HFFc6 (cell line): ENCODE data around the gene COLEC11. TPM values are rescaled to one million over a fixed set of nuclear protein-coding genes. Genes with fewer than 3 reads are reported as not detected.
A peak's percentile ranks its signal among the peaks of the same experiment; 100 is the strongest.
"Not testable (repeated sequence)": the region's sequence is repeated elsewhere in the genome, so short reads cannot be mapped to it uniquely, and the experiment has no call there.

Source experiments
- DNase-seq: peaks from one replicate; pipeline ENCODE4 v3.0.0-alpha.2; 2018
- H3K27ac Mint-ChIP-seq: 2 replicates; pipeline ENCODE4 v1.8.0; 2020; ENCODE audit warnings: mild to moderate bottlenecking, mixed read lengths
- H3K27me3 Mint-ChIP-seq: 2 replicates; pipeline ENCODE4 v1.8.0; 2021; ENCODE audit warnings: mild to moderate bottlenecking, moderate library complexity, mixed read lengths; ENCODE audit not compliant: insufficient read depth
- H3K36me3 Mint-ChIP-seq: 2 replicates; pipeline ENCODE4 v1.8.0; 2021; ENCODE audit warnings: low read depth, mixed read lengths
- H3K4me1 Mint-ChIP-seq: 2 replicates; pipeline ENCODE4 v1.8.0; 2020; ENCODE audit warnings: low read depth, mixed read lengths
- H3K4me3 Mint-ChIP-seq: 2 replicates; pipeline ENCODE4 v1.8.0; 2020; ENCODE audit warnings: mild to moderate bottlenecking, moderate library complexity, mixed read lengths
- H3K9me3 Mint-ChIP-seq: 2 replicates; pipeline ENCODE4 v1.8.0; 2020; ENCODE audit warnings: mild to moderate bottlenecking, mixed read lengths
- total RNA-seq, 6 experiments: library from RNA; stranded (reverse); fragmentation: NEBNext Ultra II Directional; extraction: Animal tissue kit (Norgen Biotek cat#: 25700); gene quantifications; 2 replicates in 1 of 6; 3 replicates in 5 of 6; pipeline ENCODE4 v1.2.3, GENCODE V29; 2021
- TF ChIP-seq, protein P1 (sequence below): fragments of 200-600 bp; sonication (generic); IDR thresholded peaks from 2 replicates; pipeline ENCODE4 v1.5.0; 2021; ENCODE audit warnings: antibody characterized with exemption, mild to moderate bottlenecking

The COLEC11 gene
- total RNA-seq, 6 experiments from 2014 or later, result not detected

DNA sequence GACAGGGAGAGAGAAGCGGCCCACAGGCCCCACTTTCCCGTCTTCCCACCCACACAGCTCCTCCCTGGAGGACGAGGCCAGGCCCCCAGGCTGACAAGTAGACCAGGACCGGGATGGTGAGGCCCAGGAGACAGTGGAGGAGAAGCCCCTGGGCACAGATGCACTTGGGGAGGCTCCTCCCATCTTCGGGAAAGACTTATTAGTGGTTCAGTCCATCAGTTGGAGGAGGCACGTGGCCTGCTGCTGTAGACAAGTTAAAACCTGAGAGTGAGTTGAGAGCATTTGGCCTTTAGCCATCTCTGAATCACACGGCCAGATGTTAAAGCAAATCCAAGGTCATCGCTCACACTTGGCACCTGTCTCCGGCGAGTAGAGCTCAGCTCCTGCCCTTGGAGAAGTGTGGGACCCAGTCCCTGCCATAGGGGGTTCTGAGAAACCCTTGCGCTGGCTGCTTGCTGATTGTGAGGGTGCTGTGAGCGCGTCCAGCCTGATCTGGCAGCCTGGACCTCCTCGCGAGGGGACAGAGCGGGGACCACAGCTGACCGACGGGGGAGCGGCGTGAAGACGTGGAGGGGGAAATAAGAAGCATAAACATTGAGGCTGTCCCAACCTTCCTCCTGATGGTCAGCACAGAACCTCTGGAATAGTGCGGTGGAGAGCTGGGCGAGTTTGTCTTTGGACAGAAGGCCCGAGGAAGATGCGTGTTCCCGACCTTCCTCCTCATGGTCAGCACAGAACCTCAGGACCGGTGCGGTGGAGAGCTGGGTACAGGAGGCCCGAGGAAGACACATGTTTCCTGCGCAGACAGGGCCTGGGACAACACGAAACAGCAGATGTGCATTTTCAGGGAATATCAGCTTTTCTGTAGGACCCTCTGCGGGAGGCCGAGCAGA lies 38.4 kb downstream of the COLEC11 start:
- Mint-ChIP-seq H3K36me3 (no peaks in the 10 kb centered on the region), H3K4me3 (no peak overlapping the region), H3K4me1 (peaks cover 10% of the 10 kb centered on the region), H3K27ac (no peak overlapping the region), H3K27me3 (peaks cover 28% of the 10 kb centered on the region), H3K9me3 (no peaks in the 10 kb centered on the region)
- no peak for DNase-seq
- TF ChIP-seq, protein P1, sequence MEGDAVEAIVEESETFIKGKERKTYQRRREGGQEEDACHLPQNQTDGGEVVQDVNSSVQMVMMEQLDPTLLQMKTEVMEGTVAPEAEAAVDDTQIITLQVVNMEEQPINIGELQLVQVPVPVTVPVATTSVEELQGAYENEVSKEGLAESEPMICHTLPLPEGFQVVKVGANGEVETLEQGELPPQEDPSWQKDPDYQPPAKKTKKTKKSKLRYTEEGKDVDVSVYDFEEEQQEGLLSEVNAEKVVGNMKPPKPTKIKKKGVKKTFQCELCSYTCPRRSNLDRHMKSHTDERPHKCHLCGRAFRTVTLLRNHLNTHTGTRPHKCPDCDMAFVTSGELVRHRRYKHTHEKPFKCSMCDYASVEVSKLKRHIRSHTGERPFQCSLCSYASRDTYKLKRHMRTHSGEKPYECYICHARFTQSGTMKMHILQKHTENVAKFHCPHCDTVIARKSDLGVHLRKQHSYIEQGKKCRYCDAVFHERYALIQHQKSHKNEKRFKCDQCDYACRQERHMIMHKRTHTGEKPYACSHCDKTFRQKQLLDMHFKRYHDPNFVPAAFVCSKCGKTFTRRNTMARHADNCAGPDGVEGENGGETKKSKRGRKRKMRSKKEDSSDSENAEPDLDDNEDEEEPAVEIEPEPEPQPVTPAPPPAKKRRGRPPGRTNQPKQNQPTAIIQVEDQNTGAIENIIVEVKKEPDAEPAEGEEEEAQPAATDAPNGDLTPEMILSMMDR, result no peak

DNA sequence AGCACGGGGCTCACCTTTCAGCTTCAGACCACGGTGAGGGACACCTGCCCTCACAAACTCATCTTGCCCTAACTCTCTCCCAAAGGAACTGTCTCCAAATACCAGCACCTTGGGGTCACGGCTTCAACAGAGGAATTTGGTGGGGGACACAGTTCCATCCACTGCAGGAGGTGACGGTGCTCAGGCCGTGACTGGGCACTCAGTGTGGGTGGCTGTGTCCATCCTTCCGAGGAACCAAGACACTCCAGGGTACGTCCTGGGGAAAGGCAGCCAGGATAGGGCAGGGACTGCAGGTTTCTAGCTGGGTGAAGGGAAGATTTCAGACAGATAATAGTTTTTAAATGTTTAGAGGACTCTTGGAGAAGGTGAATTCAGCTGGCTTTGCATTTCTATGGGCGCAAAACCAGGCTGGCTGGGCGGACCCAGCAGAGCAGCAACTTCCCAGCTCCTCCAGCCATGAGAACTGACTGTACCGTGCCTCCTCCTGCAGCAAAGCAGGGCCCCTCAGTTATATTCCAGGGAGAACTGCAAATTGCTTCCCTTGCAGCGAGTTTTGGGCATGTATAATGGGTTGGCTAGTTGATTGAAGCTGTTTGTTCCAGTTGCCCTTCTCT lies 39.2 kb downstream of the COLEC11 start:
- H3K9me3 Mint-ChIP-seq, result no peaks in the 10 kb centered on the region
- H3K27me3 Mint-ChIP-seq, result peaks cover 28% of the 10 kb centered on the region
- no peaks in the 10 kb centered on the region for H3K36me3 Mint-ChIP-seq
- TF ChIP-seq, protein P1, result no peak
- no peak overlapping the region for H3K27ac Mint-ChIP-seq
- DNase-seq, result no peak
- no peak overlapping the region for H3K4me3 Mint-ChIP-seq
- peaks cover 10% of the 10 kb centered on the region for H3K4me1 Mint-ChIP-seq

DNA sequence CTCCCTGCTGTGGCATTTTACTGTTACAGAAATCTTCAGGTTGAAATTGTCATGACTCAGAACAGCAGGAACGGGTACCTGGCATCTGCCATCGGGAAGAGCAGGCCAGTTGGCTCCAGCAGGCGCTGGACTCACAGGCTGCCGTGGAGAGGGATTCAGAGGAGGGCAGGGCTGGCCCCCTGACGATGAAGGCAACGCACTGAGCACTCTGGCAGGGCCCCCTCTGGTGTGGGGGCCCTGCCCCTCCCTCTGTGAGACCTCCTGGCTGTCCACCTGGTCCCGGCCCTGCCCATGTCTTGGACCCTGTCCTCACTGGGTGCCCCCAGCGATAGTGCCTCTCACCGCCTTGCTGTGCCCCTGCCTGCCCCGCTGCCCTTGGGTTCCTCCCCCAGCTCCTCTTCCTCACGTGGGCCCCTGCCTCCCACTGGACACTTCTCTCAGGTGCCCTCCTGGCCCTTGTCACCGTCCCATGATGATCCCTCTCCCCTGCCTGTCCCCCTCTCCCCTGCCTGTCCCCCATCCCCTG lies 39.7 kb downstream of the COLEC11 start:
- Mint-ChIP-seq H3K27me3 (peaks cover 28% of the 10 kb centered on the region), H3K4me3 (no peak overlapping the region), H3K9me3 (no peaks in the 10 kb centered on the region), H3K36me3 (no peaks in the 10 kb centered on the region), H3K4me1 (peaks cover 10% of the 10 kb centered on the region), H3K27ac (no peak overlapping the region)
- DNase-seq, result no peak
- TF ChIP-seq, protein P1, result no peak

DNA sequence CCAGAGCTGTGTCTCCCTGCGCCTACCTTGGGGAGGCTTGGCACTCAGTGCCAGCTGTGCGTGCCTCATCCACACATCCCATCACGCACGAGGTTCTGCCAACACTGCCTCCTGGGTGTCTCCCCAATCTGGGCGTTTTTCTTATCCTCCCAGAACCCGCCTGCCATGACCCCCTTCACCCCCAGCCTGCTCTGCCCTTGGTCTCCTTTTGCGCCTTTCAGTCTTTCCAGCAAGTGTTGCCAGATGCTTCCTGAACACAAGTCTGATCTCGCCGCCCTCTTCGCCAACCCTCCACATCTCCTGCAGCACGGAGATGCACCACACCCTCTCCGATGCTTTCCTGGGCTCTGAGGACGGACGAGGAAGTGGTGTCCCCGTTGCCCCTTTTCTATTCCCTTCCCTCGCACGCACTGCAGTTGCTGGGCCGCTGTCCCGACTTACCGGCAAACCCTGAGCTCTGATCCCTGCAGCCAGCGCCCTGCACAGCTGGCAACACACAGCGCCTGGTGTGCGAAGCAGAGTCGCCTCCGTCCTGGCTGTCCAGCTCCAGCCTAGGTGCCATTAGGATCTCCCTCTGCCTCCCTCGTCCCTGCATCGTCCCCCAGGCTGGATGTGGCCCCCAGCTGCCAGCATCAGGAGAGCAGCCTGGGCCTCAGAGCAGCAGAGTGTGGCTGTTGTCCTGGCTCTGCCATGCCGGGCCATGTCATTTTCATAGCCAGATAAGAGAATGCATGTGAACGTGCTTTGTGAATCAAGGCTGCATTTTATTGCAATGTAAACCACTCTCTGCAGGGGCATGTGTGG lies 40.5 kb downstream of the COLEC11 start:
- Mint-ChIP-seq H3K4me3 (peak overlapping the region; percentile 78), H3K27me3 (peaks cover 28% of the 10 kb centered on the region)

DNA sequence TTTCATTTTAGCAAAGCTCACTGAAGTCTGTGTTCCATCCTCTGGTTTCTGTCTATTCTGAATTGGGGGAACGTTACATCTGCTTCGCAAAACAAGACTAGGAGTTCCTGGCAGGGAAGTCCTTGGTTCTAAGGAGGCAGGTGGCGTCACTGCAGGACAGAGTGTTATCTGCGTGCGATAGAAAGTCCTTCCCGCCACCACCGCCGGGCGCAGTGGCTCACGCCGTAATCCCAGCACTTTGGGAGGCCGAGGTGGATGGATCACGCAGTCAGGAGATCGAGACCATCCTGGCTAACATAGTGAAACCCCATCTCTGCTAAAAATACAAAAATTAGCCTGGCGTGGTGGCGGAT lies 41.0 kb downstream of the COLEC11 start:
- Mint-ChIP-seq H3K4me1 (peaks cover 10% of the 10 kb centered on the region), H3K4me3 (peak overlapping the region; percentile 78), H3K27me3 (peaks cover 28% of the 10 kb centered on the region)
- not testable (repeated sequence) for H3K36me3 Mint-ChIP-seq, H3K27ac Mint-ChIP-seq, H3K9me3 Mint-ChIP-seq, DNase-seq

More for the DNA sequence above, 40.5 kb downstream of the COLEC11 start:
- peaks cover 10% of the 10 kb centered on the region for H3K4me1 Mint-ChIP-seq
- H3K9me3 Mint-ChIP-seq, result no peaks in the 10 kb centered on the region
- TF ChIP-seq, protein P1, result no peak
- H3K36me3 Mint-ChIP-seq, result no peaks in the 10 kb centered on the region
- DNase-seq, result no peak
- H3K27ac Mint-ChIP-seq, result no peak overlapping the region
